ENCODE measurements around the gene LYPD6B.

DNA sequence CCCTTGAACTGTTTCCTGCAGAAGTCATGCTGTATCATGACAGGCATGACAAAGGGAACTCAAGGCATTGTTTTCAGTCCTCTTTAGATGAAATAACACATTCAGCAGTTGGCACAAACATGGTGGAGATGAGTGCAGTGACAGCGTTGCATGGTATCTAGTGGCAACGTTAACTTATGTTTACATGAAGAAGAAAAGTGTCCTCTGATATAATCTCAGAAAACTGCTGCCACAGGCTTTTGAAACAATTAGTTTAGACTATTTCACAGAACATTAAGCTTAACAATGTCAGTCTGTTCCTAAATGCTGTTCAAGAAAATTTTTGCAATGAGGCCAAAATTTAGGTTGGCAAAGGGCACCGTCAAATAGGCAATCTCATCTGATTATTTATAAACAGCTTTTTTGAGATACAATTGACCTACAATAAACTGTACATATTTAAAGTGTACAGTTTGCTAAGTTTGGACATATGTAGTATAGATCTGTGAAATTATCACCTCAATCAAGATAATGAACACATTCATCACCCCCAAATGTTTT is 64.7 kb downstream of the LYPD6B start:
- TF ChIP-seq POLR2A (IDR thresholded peaks at IDR 0.05; ENCODE audit: borderline replicate concordance, extremely low read depth, insufficient read depth, insufficient read length) (no peak), EZH2 (IDR thresholded peaks at IDR 0.05) (no peak)
